GM12864 (cell line): ENCODE measurements around the gene IL1RAPL2.

Experiments
- DNase-seq: peaks from one replicate; pipeline ENCODE4 v3.0.0-alpha.2; 2011; ENCODE audit warnings: low read depth
- H3K4me3 ChIP-seq: 2 replicates; pipeline ENCODE4 v1.5.1; 2011; ENCODE audit warnings: mild to moderate bottlenecking, low read depth, low read length, control low read depth
- CTCF ChIP-seq: IDR thresholded peaks from 2 replicates; pipeline ENCODE4 v1.5.1; 2011; ENCODE audit warnings: low read depth, mild to moderate bottlenecking, moderate library complexity, low read length, control low read depth, inconsistent platforms; ENCODE audit errors: missing control alignments

The IL1RAPL2 gene

GRCh38 chrX:105464618-105465017 lies 898.6 kb downstream of the IL1RAPL2 start:
- DNase-seq, result no peak
- no peak overlapping the region for H3K4me3 ChIP-seq
- TF ChIP-seq CTCF, result no peak

GRCh38 chrX:105468741-105469140 lies 902.7 kb downstream of the IL1RAPL2 start:
- no peak for DNase-seq
- no peak for TF ChIP-seq CTCF

GRCh38 chrX:105471597-105471996 lies 905.6 kb downstream of the IL1RAPL2 start:
- H3K4me3 ChIP-seq, result no peak overlapping the region
- DNase-seq, result no peak
- TF ChIP-seq CTCF, result no peak

More at GRCh38 chrX:105468741-105469140, 902.7 kb downstream of the IL1RAPL2 start:
- H3K4me3 ChIP-seq, result no peak overlapping the region

- TF ChIP-seq CTCF, result no peak
- no peak overlapping the region for H3K4me3 ChIP-seq
- DNase-seq, result no peak
Measured at GRCh38 chrX:105475801-105476200, 909.8 kb downstream of the IL1RAPL2 start.

- DNase-seq, result no peak
- no peak overlapping the region for H3K4me3 ChIP-seq
- TF ChIP-seq CTCF, result no peak
Measured at GRCh38 chrX:105477351-105477750, 911.4 kb downstream of the IL1RAPL2 start.

- DNase-seq, result no peak
- TF ChIP-seq CTCF, result no peak
- no peak overlapping the region for H3K4me3 ChIP-seq
Measured at GRCh38 chrX:105480646-105481310, 914.8 kb downstream of the IL1RAPL2 start.

GRCh38 chrX:105483011-105483410 lies 917.0 kb downstream of the IL1RAPL2 start:
- DNase-seq, result no peak
- no peak overlapping the region for H3K4me3 ChIP-seq
- no peak for TF ChIP-seq CTCF
